Stimulated activated CD8-positive, alpha-beta memory T cell treated with anti-CD3 and anti-CD28 coated beads, Interleukin-7, amount 100 ng/mL, for 48 hours (primary cell): ENCODE results near the gene EPN1.

Source experiments
- DNase-seq, 2 donors: peaks; one replicate each; pipeline ENCODE4 v3.0.0-alpha.2; 2020; ENCODE audit warnings: low read depth in 1 of 2; ENCODE audit errors: extremely low read depth in 1 of 2

EPN1 gene

DNA sequence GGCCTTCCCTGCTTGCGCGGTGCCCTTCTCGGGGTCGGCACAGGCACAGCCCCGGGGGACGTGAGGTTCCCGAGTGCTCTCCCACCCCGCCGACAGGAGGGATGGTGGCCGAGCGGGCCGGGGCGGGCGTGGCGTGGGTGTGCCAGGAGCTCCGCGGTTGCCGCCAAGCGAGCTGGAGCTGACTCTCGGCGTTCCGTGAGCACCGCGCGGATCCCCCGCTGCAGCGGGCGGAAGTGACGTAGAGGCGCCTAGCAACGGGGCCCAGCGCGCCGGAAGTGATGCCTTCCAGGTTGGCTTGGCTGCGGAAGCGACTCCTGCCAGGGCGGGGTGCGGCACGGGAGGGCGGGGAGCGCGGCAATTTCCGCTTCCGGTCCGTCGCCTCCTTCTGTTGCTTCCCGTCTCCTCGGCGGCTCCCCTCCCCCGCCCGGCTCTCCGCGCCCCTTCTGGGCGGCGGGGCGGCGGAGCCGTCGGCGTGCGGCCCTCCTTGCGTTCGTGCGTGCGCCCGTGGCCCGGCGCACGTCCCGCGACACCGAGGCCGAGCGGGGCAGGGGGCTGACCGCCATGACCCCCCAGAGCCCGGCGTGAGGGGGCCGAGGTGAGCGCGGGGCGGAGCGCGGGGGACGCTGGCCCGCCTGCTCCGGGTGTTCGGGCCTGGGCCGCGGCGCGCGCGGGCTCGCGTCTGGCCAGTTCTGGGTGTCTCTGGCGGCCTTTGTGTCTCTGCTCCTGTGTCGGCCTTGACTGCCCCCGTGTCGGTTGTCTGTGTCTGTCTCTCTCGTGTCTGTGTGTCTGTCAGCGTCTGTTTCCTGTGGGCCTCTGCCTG is at the start of gene EPN1:
TSS of gene EPN1 (plus strand) at position 386 of the 820 bp plus-strand sequence. CDS start 3,402 bp downstream, outside the sequence.
- peak; percentile 95 to 99 for DNase-seq

- DNase-seq = no peak
Observed at GRCh38 chr19:55626350-55626749, 48.7 kb upstream of the EPN1 start.

DNA sequence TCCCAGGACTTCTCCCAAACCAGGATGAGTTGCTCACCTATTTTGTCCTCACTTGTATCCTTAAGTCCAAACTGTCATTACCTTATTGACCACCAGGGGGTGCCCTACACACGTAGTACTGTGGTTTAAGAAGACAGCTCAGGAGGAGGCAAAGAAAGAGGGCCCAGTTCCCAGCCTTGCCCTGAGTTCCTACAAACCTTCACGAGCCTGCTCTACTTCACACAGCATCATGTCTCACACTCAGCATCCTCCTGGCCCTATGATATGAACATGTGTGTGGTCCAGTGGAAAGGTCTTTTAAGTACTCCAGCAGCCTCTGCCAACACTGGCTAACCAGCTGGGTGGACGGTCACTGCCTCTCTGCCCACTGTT is 42.6 kb upstream of the EPN1 start:
- peak in 1 of 2 donors; percentile 87 for DNase-seq

GRCh38 chr19:55633861-55634260 is 41.2 kb upstream of the EPN1 start:
- no peak for DNase-seq

- DNase-seq = no peak
Observed at GRCh38 chr19:55635334-55635717, 39.7 kb upstream of the EPN1 start.

- no peak for DNase-seq
Observed at GRCh38 chr19:55635856-55636440, 39.1 kb upstream of the EPN1 start.

DNA sequence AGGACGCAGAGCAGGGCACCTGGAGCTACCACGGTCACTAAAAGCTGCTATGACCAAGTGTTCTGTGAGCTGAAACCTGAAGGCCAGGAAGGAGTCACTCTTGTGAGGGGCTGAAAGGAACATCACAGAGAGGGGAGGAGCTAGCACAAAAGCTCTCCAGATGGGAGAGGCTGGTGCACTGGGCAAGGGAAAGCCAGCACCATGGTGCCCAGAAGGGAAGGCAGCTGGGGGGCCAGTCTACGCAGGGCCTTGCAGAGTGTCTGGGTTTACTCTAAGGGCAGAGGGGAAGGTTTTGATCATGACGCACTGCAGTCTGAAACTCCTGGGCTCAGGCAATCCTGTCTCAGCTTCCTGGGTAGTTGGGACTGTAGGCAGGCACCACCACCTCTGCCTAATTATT is 38.3 kb upstream of the EPN1 start:
- no peak for DNase-seq

- no peak for DNase-seq
Observed at GRCh38 chr19:55637534-55637933, 37.5 kb upstream of the EPN1 start.

GRCh38 chr19:55638864-55639359 is 36.1 kb upstream of the EPN1 start:
- DNase-seq = peak in 1 of 2 donors; percentile 68

GRCh38 chr19:55640043-55640576 is 34.9 kb upstream of the EPN1 start:
- DNase-seq = no peak

DNA sequence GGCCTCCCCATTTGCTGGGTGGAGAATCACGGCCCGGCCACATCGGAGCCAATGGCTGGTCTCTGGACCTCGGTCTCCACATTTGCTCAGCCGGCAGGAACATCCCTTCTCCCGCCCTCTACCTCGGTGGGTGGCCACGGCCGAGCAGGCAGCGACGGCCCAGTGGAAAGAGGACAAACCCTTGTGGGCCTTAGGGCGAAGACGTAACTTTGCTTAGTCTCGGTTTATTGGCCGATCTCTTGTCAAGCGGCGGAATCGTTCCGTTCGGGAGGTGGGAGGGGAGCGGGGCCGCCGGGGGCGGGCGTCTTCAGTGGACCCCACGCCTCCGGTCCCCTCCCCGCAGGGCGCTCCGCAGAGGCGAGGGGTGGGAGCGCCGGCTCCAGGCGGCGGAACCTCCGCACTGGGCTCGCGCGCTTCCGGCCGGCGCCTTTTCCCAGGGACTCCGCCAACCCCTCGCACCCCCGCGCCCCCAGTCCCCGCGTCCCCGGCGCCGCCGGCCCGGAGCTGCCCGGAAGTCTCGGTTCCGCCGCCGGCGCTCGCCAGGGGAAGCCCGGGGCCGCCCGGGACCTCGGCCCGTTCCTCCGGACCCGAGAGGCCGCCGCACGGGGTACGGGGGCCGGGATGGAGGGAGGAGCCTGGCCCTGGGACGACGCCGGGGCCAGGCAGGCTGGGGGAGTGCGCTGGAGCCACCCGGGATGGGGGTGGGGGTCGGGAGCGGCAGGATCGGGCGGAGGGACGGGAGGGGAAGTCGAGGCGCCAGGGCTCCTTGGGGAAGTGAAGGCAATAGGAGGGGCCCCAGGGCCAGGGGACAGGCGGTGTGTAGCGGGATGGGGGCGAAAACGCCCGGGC is 34.2 kb upstream of the EPN1 start, which contains the start of gene ZNF580:
TSS of gene ZNF580 (plus strand) at position 426 of the 849 bp plus-strand sequence. CDS start 1,507 bp downstream, outside the sequence.
- DNase-seq = no peak

- no peak for DNase-seq
Observed at GRCh38 chr19:55641426-55642152, 33.4 kb upstream of the EPN1 start.

- DNase-seq = no peak
Observed at GRCh38 chr19:55642153-55643002, 32.6 kb upstream of the EPN1 start.

GRCh38 chr19:55643003-55643886 is 31.8 kb upstream of the EPN1 start, which contains the start of gene ZNF581:
Gene ZNF581, plus strand, starts transcription at chr19:55643649. Its CDS starts 923 bp downstream, at chr19:55644572.
- peak; percentile 69 to 82 for DNase-seq

DNA sequence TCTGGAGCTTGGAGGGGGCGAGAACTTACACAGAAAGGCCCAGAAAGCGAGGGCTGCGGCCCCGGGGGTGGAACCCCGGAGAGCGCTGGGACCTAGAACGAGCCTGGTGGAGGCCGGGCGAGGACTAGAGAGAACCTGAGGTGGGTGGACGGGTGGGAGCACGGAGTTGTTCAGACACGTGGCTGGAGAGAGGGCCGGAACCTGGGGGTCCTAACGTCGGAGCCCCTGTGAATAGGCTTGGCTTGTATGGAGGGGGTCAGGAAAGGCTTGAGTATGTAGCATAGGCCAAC is 31.2 kb upstream of the EPN1 start:
- DNase-seq = no peak

- DNase-seq = no peak
Observed at GRCh38 chr19:55644191-55644833, 30.7 kb upstream of the EPN1 start.

DNA sequence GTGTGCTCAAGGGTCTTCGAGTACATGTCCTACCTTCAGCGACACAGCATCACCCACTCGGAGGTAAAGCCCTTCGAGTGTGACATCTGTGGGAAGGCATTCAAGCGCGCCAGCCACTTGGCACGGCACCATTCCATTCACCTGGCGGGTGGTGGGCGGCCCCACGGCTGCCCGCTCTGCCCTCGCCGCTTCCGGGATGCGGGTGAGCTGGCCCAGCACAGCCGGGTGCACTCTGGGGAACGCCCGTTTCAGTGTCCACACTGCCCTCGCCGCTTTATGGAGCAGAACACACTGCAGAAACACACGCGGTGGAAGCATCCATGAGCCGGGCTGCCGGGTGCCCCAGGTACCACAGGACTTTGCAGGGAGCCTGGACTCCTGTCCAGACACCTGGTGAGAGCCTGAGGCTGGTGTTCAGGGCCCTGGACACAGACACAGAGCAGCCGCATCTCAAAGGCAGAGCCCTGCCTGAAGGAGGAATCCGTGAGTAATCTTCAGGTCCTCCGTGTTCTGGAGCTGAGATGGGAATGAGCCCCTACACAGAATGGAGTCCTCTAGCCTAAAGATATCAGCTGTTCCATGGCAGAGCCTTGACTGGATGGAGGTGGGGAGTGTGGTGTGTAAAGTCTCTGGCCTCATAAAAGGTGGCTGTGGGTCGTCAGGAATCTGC is 30.0 kb upstream of the EPN1 start:
- DNase-seq = no peak

GRCh38 chr19:55645512-55645881 is 29.5 kb upstream of the EPN1 start:
- DNase-seq = no peak
